H9 (cell line): ENCODE measurements around the gene SLC6A15. TPM values are rescaled to one million over a fixed set of nuclear protein-coding genes. Genes with fewer than 3 reads are reported as not detected.

Source experiments
- DNase-seq: peaks from one replicate; pipeline ENCODE4 v3.0.0-alpha.2; 2017
- H2AFZ ChIP-seq: one replicate; pipeline ENCODE4 v1.6.1; 2013; ENCODE audit warnings: mild to moderate bottlenecking, low read length, control low read depth, moderate library complexity
- H2AK5ac ChIP-seq: 2 replicates; pipeline ENCODE4 v1.6.1; 2013; ENCODE audit warnings: low read length, control low read depth, mixed read lengths; ENCODE audit not compliant: insufficient read length
- H2BK120ac ChIP-seq: one replicate; pipeline ENCODE4 v1.6.1; 2013; ENCODE audit warnings: low read depth, mild to moderate bottlenecking, low read length, control low read depth, inconsistent platforms; ENCODE audit not compliant: poor library complexity, severe bottlenecking
- H2BK12ac ChIP-seq: 2 replicates; pipeline ENCODE4 v1.6.1; 2013; ENCODE audit warnings: low read length, control low read depth, mixed read lengths, low read depth; ENCODE audit not compliant: insufficient read length
- H2BK15ac ChIP-seq: 2 replicates; pipeline ENCODE4 v1.6.1; 2013; ENCODE audit warnings: low read depth, low read length, control low read depth
- H2BK20ac ChIP-seq: one replicate; pipeline ENCODE4 v1.6.1; 2013; ENCODE audit warnings: low read depth, mild to moderate bottlenecking, low read length, control low read depth, inconsistent platforms; ENCODE audit not compliant: poor library complexity, severe bottlenecking
- H2BK5ac ChIP-seq: 2 replicates; pipeline ENCODE4 v1.6.1; 2013; ENCODE audit warnings: low read length, control low read depth, mixed read lengths; ENCODE audit not compliant: insufficient read length
- H3K14ac ChIP-seq: 2 replicates; pipeline ENCODE4 v1.6.1; 2013; ENCODE audit warnings: low read length, control low read depth; ENCODE audit not compliant: insufficient read depth
- H3K18ac ChIP-seq: 2 replicates; pipeline ENCODE4 v1.6.1; 2013; ENCODE audit warnings: low read depth, mild to moderate bottlenecking, mixed read lengths, low read length, control low read depth; ENCODE audit not compliant: insufficient read length
- H3K23ac ChIP-seq: 2 replicates; pipeline ENCODE4 v1.6.1; 2013; ENCODE audit warnings: low read length, control low read depth, mixed read lengths, low read depth; ENCODE audit not compliant: insufficient read length
- H3K23me2 ChIP-seq: 2 replicates; pipeline ENCODE4 v1.6.1; 2013; ENCODE audit warnings: low read depth, mild to moderate bottlenecking, mixed read lengths, low read length, control low read depth; ENCODE audit not compliant: insufficient read length, poor library complexity, severe bottlenecking
- H3K27ac ChIP-seq: 2 replicates; pipeline ENCODE4 v1.5.1; 2013; ENCODE audit warnings: low read length, control low read depth, mixed read lengths, low read depth; ENCODE audit not compliant: insufficient read length
- H3K27me3 ChIP-seq: 2 replicates; pipeline ENCODE4 v1.6.1; 2013; ENCODE audit warnings: low read length, control low read depth, inconsistent platforms; ENCODE audit not compliant: insufficient read depth
- H3K4ac ChIP-seq: 2 replicates; pipeline ENCODE4 v1.6.1; 2013; ENCODE audit warnings: low read depth, mild to moderate bottlenecking, control low read depth, inconsistent platforms, low read length, moderate library complexity
- H3K4me1 ChIP-seq: 2 replicates; pipeline ENCODE4 v1.6.1; 2013; ENCODE audit warnings: low read length, control low read depth, inconsistent platforms; ENCODE audit not compliant: insufficient read depth
- H3K4me2 ChIP-seq: 2 replicates; pipeline ENCODE4 v1.6.1; 2013; ENCODE audit warnings: low read length, control low read depth, mixed read lengths; ENCODE audit not compliant: insufficient read length, insufficient read depth
- H3K56ac ChIP-seq: 2 replicates; pipeline ENCODE4 v1.6.1; 2013; ENCODE audit warnings: low read depth, mild to moderate bottlenecking, mixed read lengths, low read length, control low read depth; ENCODE audit not compliant: insufficient read length
- H3K79me1 ChIP-seq: 2 replicates; pipeline ENCODE4 v1.6.1; 2013; ENCODE audit warnings: low read depth, mild to moderate bottlenecking, moderate library complexity, low read length, control low read depth, inconsistent platforms; ENCODE audit not compliant: insufficient read depth, poor library complexity, severe bottlenecking
- H3K79me2 ChIP-seq: 2 replicates; pipeline ENCODE4 v1.6.1; 2013; ENCODE audit warnings: low read length, control low read depth, inconsistent platforms; ENCODE audit not compliant: insufficient read depth
- H3K9ac ChIP-seq: 2 replicates; pipeline ENCODE4 v1.6.1; 2013; ENCODE audit warnings: low read length, control low read depth, mixed read lengths; ENCODE audit not compliant: insufficient read length; ENCODE audit errors: extremely low read depth
- H3K9me3 ChIP-seq: one replicate; pipeline ENCODE4 v1.6.1; 2013; ENCODE audit warnings: low read depth, low read length, inconsistent platforms; ENCODE audit not compliant: control insufficient read depth
- H3T11ph ChIP-seq: one replicate; pipeline ENCODE4 v1.6.1; 2013; ENCODE audit warnings: mild to moderate bottlenecking, low read length, control low read depth, inconsistent platforms
- H4K20me1 ChIP-seq: one replicate; pipeline ENCODE4 v1.6.1; 2013; ENCODE audit not compliant: control insufficient read depth, insufficient read length, insufficient read depth
- H4K5ac ChIP-seq: 2 replicates; pipeline ENCODE4 v1.6.1; 2013; ENCODE audit warnings: low read depth, mild to moderate bottlenecking, mixed read lengths, low read length, control low read depth; ENCODE audit not compliant: insufficient read length
- H4K8ac ChIP-seq: replicated peaks from 2 replicates; pipeline ENCODE4 v1.6.1; 2013; ENCODE audit warnings: low read length, control low read depth, mixed read lengths, low read depth; ENCODE audit not compliant: insufficient read length
- H4K91ac ChIP-seq: 2 replicates; pipeline ENCODE4 v1.6.1; 2013; ENCODE audit warnings: low read depth, mild to moderate bottlenecking, moderate library complexity, mixed read lengths, low read length, control low read depth; ENCODE audit not compliant: insufficient read length
- H3K27ac Mint-ChIP-seq, 3 experiments: 2 replicates in 2 of 3; 3 replicates in 1 of 3; pipeline ENCODE4 v1.8.0; 2020 to 2021; ENCODE audit warnings: mixed read lengths in 3 of 3, mild to moderate bottlenecking in 1 of 3, moderate library complexity in 1 of 3
- H3K27me3 Mint-ChIP-seq: 2 replicates; pipeline ENCODE4 v1.8.0; 2021; ENCODE audit warnings: low read depth, mild to moderate bottlenecking, moderate library complexity, mixed read lengths
- H3K36me3 Mint-ChIP-seq, 3 experiments: 2 replicates in 2 of 3; 3 replicates in 1 of 3; pipeline ENCODE4 v1.8.0; 2020 to 2021; ENCODE audit warnings: low read depth in 3 of 3, mixed read lengths in 3 of 3; ENCODE audit not compliant: insufficient read depth in 1 of 3
- H3K4me1 Mint-ChIP-seq, 2 experiments: 2 replicates each; pipeline ENCODE4 v1.8.0; 2020; ENCODE audit warnings: mixed read lengths in 2 of 2
- H3K4me3 Mint-ChIP-seq, 2 experiments: 2 replicates in 1 of 2; 3 replicates in 1 of 2; pipeline ENCODE4 v1.8.0; 2020 to 2021; ENCODE audit warnings: mild to moderate bottlenecking in 2 of 2, mixed read lengths in 2 of 2, moderate library complexity in 1 of 2
- H3K9me3 Mint-ChIP-seq, 2 experiments: 2 replicates in 1 of 2; 3 replicates in 1 of 2; pipeline ENCODE4 v1.8.0; 2020; ENCODE audit warnings: mild to moderate bottlenecking in 2 of 2, mixed read lengths in 2 of 2, moderate library complexity in 1 of 2
- WGBS: extraction: QIAGEN DNeasy Blood & Tissue Kit; methylation state at CpG from one replicate; pipeline ENCODE4 v1.1.7; 2013; ENCODE audit warnings: missing lambda C conversion rate, low lambda C conversion rate, mixed read lengths; ENCODE audit not compliant: insufficient read length; ENCODE audit errors: extremely low coverage; 5-methylcytosine and 5-hydroxymethylcytosine counted together
- total RNA-seq: library from RNA; stranded (reverse); gene quantifications from 2 replicates; pipeline ENCODE4 v1.2.1, GENCODE V29; 2021
- TF ChIP-seq, protein P1 (sequence below): fragments of 200-600 bp; sonication (generic); conservative IDR thresholded peaks from 3 replicates; pipeline ENCODE4 v1.8.0; 2021; ENCODE audit warnings: antibody characterized with exemption, mild to moderate bottlenecking

SLC6A15 gene
- total RNA-seq, 1 experiment from 2014 or later, result 12.9 TPM

GRCh38 chr12:84858796-84859195 lies 53.8 kb downstream of the SLC6A15 start:
- WGBS, result no CpG with 5 or more reads among the region's 2 CpGs

More at GRCh38 chr12:84858796-84859195, 53.8 kb downstream of the SLC6A15 start:
- Mint-ChIP-seq H3K4me3 (no peak overlapping the region), H3K27me3 (no peaks in the 10 kb centered on the region), H3K27ac (no peak overlapping the region), H3K4me1 (0 out of 4 replicates have a peak, but pooled peaks cover 0 to 2% of the 10 kb centered on the region in 2 experiments), H3K36me3 (no peaks in the 10 kb centered on the region), H3K9me3 (no peaks in the 10 kb centered on the region; a peak in 1 of 5 replicates)
- Histone ChIP-seq H2AK5ac (no peak overlapping the region), H3K4me1 (no peaks in the 10 kb centered on the region), H2AFZ (no peak overlapping the region), H3K9ac (no peak overlapping the region), H2BK5ac (no peak overlapping the region), H3K27ac (no peak overlapping the region), H2BK15ac (no peak overlapping the region), H3K27me3 (no peaks in the 10 kb centered on the region), H3K18ac (no peak overlapping the region), H4K5ac (no peak overlapping the region), H3K79me1 (no peaks in the 10 kb centered on the region), H3K14ac (no peak overlapping the region), H2BK20ac (no peak overlapping the region), H3K23me2 (no peaks in the 10 kb centered on the region), H3K4me2 (no peak overlapping the region), H3T11ph (no peak overlapping the region), H4K8ac (no peak overlapping the region), H3K56ac (no peak overlapping the region), H3K79me2 (no peaks in the 10 kb centered on the region), H4K20me1 (no peaks in the 10 kb centered on the region), H3K9me3 (no peaks in the 10 kb centered on the region), H2BK12ac (no peak overlapping the region), H2BK120ac (no peak overlapping the region), H3K4ac (no peak overlapping the region), H4K91ac (no peak overlapping the region), H3K23ac (no peak overlapping the region)
- no peak for DNase-seq
- TF ChIP-seq, protein P1, sequence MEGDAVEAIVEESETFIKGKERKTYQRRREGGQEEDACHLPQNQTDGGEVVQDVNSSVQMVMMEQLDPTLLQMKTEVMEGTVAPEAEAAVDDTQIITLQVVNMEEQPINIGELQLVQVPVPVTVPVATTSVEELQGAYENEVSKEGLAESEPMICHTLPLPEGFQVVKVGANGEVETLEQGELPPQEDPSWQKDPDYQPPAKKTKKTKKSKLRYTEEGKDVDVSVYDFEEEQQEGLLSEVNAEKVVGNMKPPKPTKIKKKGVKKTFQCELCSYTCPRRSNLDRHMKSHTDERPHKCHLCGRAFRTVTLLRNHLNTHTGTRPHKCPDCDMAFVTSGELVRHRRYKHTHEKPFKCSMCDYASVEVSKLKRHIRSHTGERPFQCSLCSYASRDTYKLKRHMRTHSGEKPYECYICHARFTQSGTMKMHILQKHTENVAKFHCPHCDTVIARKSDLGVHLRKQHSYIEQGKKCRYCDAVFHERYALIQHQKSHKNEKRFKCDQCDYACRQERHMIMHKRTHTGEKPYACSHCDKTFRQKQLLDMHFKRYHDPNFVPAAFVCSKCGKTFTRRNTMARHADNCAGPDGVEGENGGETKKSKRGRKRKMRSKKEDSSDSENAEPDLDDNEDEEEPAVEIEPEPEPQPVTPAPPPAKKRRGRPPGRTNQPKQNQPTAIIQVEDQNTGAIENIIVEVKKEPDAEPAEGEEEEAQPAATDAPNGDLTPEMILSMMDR, result no peak
